HepG2 (cell line): Measurements from ENCODE around the gene NBL1. TPM values are rescaled to one million over a fixed set of nuclear protein-coding genes. Genes with fewer than 3 reads are reported as not detected.

Experiments used
- ARID2 ChIP-seq: sonication (generic); formaldehyde crosslinking; IDR thresholded peaks from 2 replicates; pipeline ENCODE4 v1.8.1; 2022; ENCODE audit warnings: mild to moderate bottlenecking, missing genetic modification reagents, borderline replicate concordance
- ARID4A ChIP-seq: sonication (generic); formaldehyde crosslinking; IDR thresholded peaks from 2 replicates; pipeline ENCODE4 v1.5.0; 2020; ENCODE audit warnings: mild to moderate bottlenecking, missing genetic modification reagents, borderline replicate concordance
- BRCA1 ChIP-seq: sonication (generic); formaldehyde crosslinking; IDR thresholded peaks from 2 replicates; pipeline ENCODE4 v1.4.0; 2020; ENCODE audit warnings: missing genetic modification reagents
- HNRNPLL ChIP-seq: fragments of 200-400 bp; formaldehyde crosslinking; IDR thresholded peaks from 2 replicates; pipeline ENCODE4 v1.6.1; 2017; ENCODE audit warnings: mild to moderate bottlenecking, low read depth, low read length; ENCODE audit not compliant: poor library complexity, severe bottlenecking
- KLF12 ChIP-seq: sonication (generic); formaldehyde crosslinking; IDR thresholded peaks from 2 replicates; pipeline ENCODE4 v1.4.0; 2020; ENCODE audit warnings: missing genetic modification reagents, borderline replicate concordance
- MAFK ChIP-seq, 2 experiments: IDR thresholded peaks in 1 of 2; conservative IDR thresholded peaks in 1 of 2; 2 replicates each; pipeline ENCODE4 v1.6.1; 2011; ENCODE audit warnings: improper control_type of control experiment in 2 of 2, low read length in 2 of 2
- MATR3 ChIP-seq: sonication (generic); formaldehyde crosslinking; IDR thresholded peaks from 2 replicates; pipeline ENCODE4 v1.4.0; 2020; ENCODE audit warnings: missing genetic modification reagents
- MTERF4 ChIP-seq: sonication (generic); formaldehyde crosslinking; IDR thresholded peaks from 2 replicates; pipeline ENCODE4 v1.8.0; 2023; ENCODE audit warnings: mild to moderate bottlenecking, missing genetic modification reagents
- MTF2 ChIP-seq: sonication (generic); formaldehyde crosslinking; IDR thresholded peaks from 2 replicates; pipeline ENCODE4 v1.5.0; 2020; ENCODE audit warnings: missing genetic modification reagents, borderline replicate concordance
- PATZ1 ChIP-seq: sonication (generic); formaldehyde crosslinking; IDR thresholded peaks from 2 replicates; pipeline ENCODE4 v1.4.0; 2020; ENCODE audit warnings: missing genetic modification reagents
- PHF8 ChIP-seq: sonication (generic); formaldehyde crosslinking; IDR thresholded peaks from 2 replicates; pipeline ENCODE4 v1.5.0; 2020; ENCODE audit warnings: missing genetic modification reagents
- SKI ChIP-seq: fragments of 450-650 bp; IDR thresholded peaks from one replicate; pipeline ENCODE4 v1.6.1; 2018; ENCODE audit warnings: mild to moderate bottlenecking; ENCODE audit not compliant: partially characterized antibody
- TBX2 ChIP-seq: sonication (generic); formaldehyde crosslinking; IDR thresholded peaks from 2 replicates; pipeline ENCODE4 v1.5.0; 2020; ENCODE audit warnings: missing genetic modification reagents, mild to moderate bottlenecking, borderline replicate concordance
- ZFAT ChIP-seq: sonication (generic); formaldehyde crosslinking; conservative IDR thresholded peaks from 2 replicates; pipeline ENCODE4 v1.8.1; 2023; ENCODE audit warnings: missing genetic modification reagents, inconsistent platforms
- ZGPAT ChIP-seq: IDR thresholded peaks from 2 replicates; pipeline ENCODE4 v1.6.1; 2016; ENCODE audit warnings: mild to moderate bottlenecking
- ZNF414 ChIP-seq: sonication (generic); formaldehyde crosslinking; IDR thresholded peaks from 2 replicates; pipeline ENCODE4 v1.5.0; 2020; ENCODE audit warnings: missing genetic modification reagents
- ZNF446 ChIP-seq: sonication (generic); formaldehyde crosslinking; IDR thresholded peaks from 2 replicates; pipeline ENCODE4 v1.5.0; 2020; ENCODE audit warnings: mild to moderate bottlenecking, missing genetic modification reagents
- polyA plus RNA-seq, 8 experiments: library from polyadenylated mRNA; depleted of rRNA in 3 of 8; stranded (reverse) in 7 of 8; unstranded in 1 of 8; fragments of >200 nt; fragmentation: Illumina TruSeq in 4 of 8; extraction: Trizol in 4 of 8; gene quantifications; 2 replicates each; pipeline versions ENCODE4 v1.2.1 to v1.2.3, GENCODE V29; 2011 to 2016; ENCODE audit warnings: low read depth in 4 of 8, missing spikeins in 1 of 8, mixed read lengths in 1 of 8; ENCODE audit not compliant: insufficient read depth in 1 of 8
- total RNA-seq, 5 experiments: library from RNA; depleted of rRNA; stranded (reverse); fragments of >200 nt; fragmentation: Illumina TruSeq; extraction: Trizol; gene quantifications; 2 replicates each; pipeline ENCODE4 v1.2.3, GENCODE V29; 2016; ENCODE audit warnings: low read depth in 1 of 5

NBL1 gene
- total and polyA plus RNA-seq, 2 of the 13 experiments (the other 11 are each of a cell fraction or from before 2014, with no cell fraction given): 2.7 to 13.8 TPM

GRCh38 chr1:19644681-19645410 is 735 bp downstream of the NBL1 start (continued):
- 0 out of 2 replicates have a peak, but pooled peaks have one; percentile 26 for TF ChIP-seq ZNF446 (CRISPR knock-in tag)
- TF ChIP-seq TBX2: peak; percentile 49; the same call in 1 of the 2 replicates
- TF ChIP-seq MTF2: peak; percentile 57; the same call in 1 of the 2 replicates
- no peak for TF ChIP-seq ZFAT
- 0 out of 2 replicates have a peak, but pooled peaks have one; percentile 27 for TF ChIP-seq ZGPAT (CRISPR knock-in tag)
- no peak for TF ChIP-seq BRCA1 (CRISPR knock-in tag)
- TF ChIP-seq MTERF4: peak; percentile 81
- TF ChIP-seq ARID2 (CRISPR knock-in tag): no peak
- no peak for TF ChIP-seq MAFK (conservative IDR thresholded peaks at IDR 0.05 in 1 of 2, IDR thresholded peaks at IDR 0.05 in 1 of 2; ENCODE audit: low read length in 2 of 2)
- peak; percentile 42 for TF ChIP-seq PHF8 (CRISPR knock-in tag)
- 0 out of 2 replicates have a peak, but pooled peaks have one; percentile 7 for TF ChIP-seq PATZ1
- no peak for TF ChIP-seq MATR3 (CRISPR knock-in tag)
- TF ChIP-seq SKI: no peak
- 0 out of 2 replicates have a peak, but pooled peaks have one; percentile 50 for TF ChIP-seq KLF12 (CRISPR knock-in tag)
- TF ChIP-seq HNRNPLL: peak; percentile 45
- 0 out of 2 replicates have a peak, but pooled peaks have one; percentile 49 for TF ChIP-seq ZNF414 (CRISPR knock-in tag)
- peak; percentile 39; the same call in 1 of the 2 replicates for TF ChIP-seq ARID4A (CRISPR knock-in tag)
